ENCODE measurements around the gene RGS6. TPM values are rescaled to one million over a fixed set of nuclear protein-coding genes. Genes with fewer than 3 reads are reported as not detected.

RGS6 gene
- total RNA-seq, 4 donors from 2014 or later: 7.6 to 25.3 (median 17.2) TPM

- DNase-seq: no peak
- Histone ChIP-seq H3K36me3 (no peaks in the 10 kb centered on the region), H3K27ac (no peak overlapping the region), H3K9me3 (no peaks in the 10 kb centered on the region), H3K27me3 (no peaks in the 10 kb centered on the region), H3K4me1 (peaks cover 16 to 22% of the 10 kb centered on the region in 2 donors), H3K4me3 (replicated peaks in 1 of 3) (no peak overlapping the region)
- WGBS, 2 donors: 83 to 85% methylated on average over 4 of the region's 4 CpGs
- intact Hi-C loops (cut with DNase I): no loop called here
- TF ChIP-seq POLR2A (IDR thresholded peaks at IDR 0.05): no peak
- TF ChIP-seq CTCF (IDR thresholded peaks at IDR 0.05): no peak
Measured at GRCh38 chr14:72439707-72440106, 507.5 kb downstream of the RGS6 start.

GRCh38 chr14:72443256-72443655 is 511.0 kb downstream of the RGS6 start:
- TF ChIP-seq POLR2A (IDR thresholded peaks at IDR 0.05) (no peak), CTCF (IDR thresholded peaks at IDR 0.05) (no peak)
- Histone ChIP-seq H3K4me3 (replicated peaks in 1 of 3) (no peak overlapping the region), H3K27ac (no peak overlapping the region), H3K27me3 (no peaks in the 10 kb centered on the region), H3K36me3 (no peaks in the 10 kb centered on the region), H3K9me3 (no peaks in the 10 kb centered on the region), H3K4me1 (peaks cover 12 to 15% of the 10 kb centered on the region in 2 donors)
- WGBS, 2 donors: 91 to 100% methylated on average over 2 of the region's 2 CpGs
- intact Hi-C loops (cut with DNase I): no loop called here
- no peak for DNase-seq

- intact Hi-C loops (cut with DNase I): no loop called here
- no peak for DNase-seq
- no peaks in the 10 kb centered on the region for H3K36me3 ChIP-seq
Measured at GRCh38 chr14:72443991-72444441, 511.8 kb downstream of the RGS6 start.

GRCh38 chr14:72444701-72445100 is 512.5 kb downstream of the RGS6 start:
- Histone ChIP-seq H3K9me3 (no peaks in the 10 kb centered on the region), H3K4me3 (replicated peaks in 1 of 3) (no peak overlapping the region), H3K27ac (no peak overlapping the region), H3K27me3 (no peaks in the 10 kb centered on the region), H3K4me1 (peaks cover 7 to 9% of the 10 kb centered on the region in 2 donors), H3K36me3 (no peaks in the 10 kb centered on the region)
- WGBS, 2 donors: 81 to 83% methylated on average over 6 of the region's 6 CpGs
- no peak for DNase-seq
- intact Hi-C loops (cut with DNase I): no loop called here
- TF ChIP-seq POLR2A (IDR thresholded peaks at IDR 0.05) (no peak), CTCF (IDR thresholded peaks at IDR 0.05) (no peak)

More at GRCh38 chr14:72443991-72444441, 511.8 kb downstream of the RGS6 start:
- TF ChIP-seq POLR2A (IDR thresholded peaks at IDR 0.05): no peak
- no peak for TF ChIP-seq CTCF (IDR thresholded peaks at IDR 0.05)
- Histone ChIP-seq H3K27me3 (no peaks in the 10 kb centered on the region), H3K4me1 (peaks cover 7 to 9% of the 10 kb centered on the region in 2 donors), H3K27ac (no peak overlapping the region), H3K4me3 (replicated peaks in 1 of 3) (no peak overlapping the region), H3K9me3 (no peaks in the 10 kb centered on the region)
- WGBS, 2 donors: 79 to 94% methylated on average over 8 of the region's 8 CpGs

GRCh38 chr14:72448212-72448611 is 516.0 kb downstream of the RGS6 start:
- Histone ChIP-seq H3K4me1 (no peaks in the 10 kb centered on the region), H3K27ac (no peak overlapping the region), H3K9me3 (no peaks in the 10 kb centered on the region), H3K4me3 (replicated peaks in 1 of 3) (no peak overlapping the region), H3K27me3 (no peaks in the 10 kb centered on the region), H3K36me3 (no peaks in the 10 kb centered on the region)
- WGBS, 2 donors: 79 to 88% methylated on average over 2 of the region's 2 CpGs
- no peak for DNase-seq
- TF ChIP-seq POLR2A (IDR thresholded peaks at IDR 0.05) (no peak), CTCF (IDR thresholded peaks at IDR 0.05) (no peak)
- intact Hi-C loops (cut with DNase I): no loop called here

Measured in thyroid gland (tissue), 4 donors.